ENCODE data around the gene LRFN2. TPM values are rescaled to one million over a fixed set of nuclear protein-coding genes. Genes with fewer than 3 reads are reported as not detected.

Gene LRFN2
- total RNA-seq, 1 experiment from 2014 or later, result 26.6 TPM

DNA sequence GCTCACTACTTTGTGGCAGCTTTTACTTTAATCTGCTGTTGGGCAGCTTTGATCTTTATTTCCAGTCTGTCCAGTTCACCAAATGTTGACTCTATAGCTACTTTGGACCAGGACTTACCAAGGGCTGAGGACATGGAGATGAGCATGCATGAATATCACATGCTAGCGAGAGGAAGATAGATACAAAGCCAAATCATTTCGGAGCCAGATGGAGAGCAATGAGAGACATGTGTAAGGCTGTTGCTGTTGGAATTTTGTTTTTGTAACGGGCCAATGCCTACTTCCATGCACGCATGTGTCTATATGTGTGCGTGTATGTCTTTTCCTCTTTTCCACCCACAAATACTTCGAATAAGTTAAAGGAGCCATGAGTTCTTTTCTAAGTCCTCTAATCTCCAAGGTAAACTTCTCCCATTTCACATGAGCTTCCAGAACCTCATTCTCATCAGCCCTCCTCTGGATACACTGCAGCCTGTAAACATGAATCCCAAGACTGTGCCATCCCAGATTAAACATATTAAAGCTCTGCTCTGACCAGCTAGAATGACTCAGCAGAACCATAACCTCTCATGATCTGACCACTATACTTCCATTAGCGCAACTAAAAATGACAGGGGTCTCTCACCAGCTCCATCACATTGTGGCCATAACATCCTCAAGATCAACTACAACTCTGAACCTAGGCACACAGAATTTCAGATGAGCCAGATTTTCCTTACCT is 160.7 kb downstream of the LRFN2 start:
- Histone ChIP-seq H3K27me3 (replicated peaks; ENCODE audit: insufficient read depth, low read depth, low read length, poor library complexity) (no peaks in the 10 kb centered on the region), H3K4me3 (ENCODE audit: low read depth, low read length, poor library complexity, severe bottlenecking) (no peak overlapping the region), H3K9me3 (ENCODE audit: low read depth, low read length, poor library complexity, severe bottlenecking) (no peaks in the 10 kb centered on the region), H3K36me3 (ENCODE audit: insufficient read depth, low read length, poor library complexity, severe bottlenecking) (peaks cover under 1% of the 10 kb centered on the region), H3K27ac (ENCODE audit: low read depth, low read length, poor library complexity, severe bottlenecking) (no peak overlapping the region), H3K4me1 (ENCODE audit: insufficient read depth, low read length, poor library complexity, severe bottlenecking) (peaks cover 15% of the 10 kb centered on the region)
- intact Hi-C loops (cut with micrococcal nuclease; ENCODE audit: unreplicated experiment), result no loop called here
- no peak for DNase-seq (ENCODE audit: low spot score)
- ChIA-PET CTCF (no interaction called here), POLR2A (ENCODE audit: low non-redundant PET) (no interaction called here)
- no TSS peak for BruUV-seq (replicated peaks)
- TF ChIP-seq, protein P1, sequence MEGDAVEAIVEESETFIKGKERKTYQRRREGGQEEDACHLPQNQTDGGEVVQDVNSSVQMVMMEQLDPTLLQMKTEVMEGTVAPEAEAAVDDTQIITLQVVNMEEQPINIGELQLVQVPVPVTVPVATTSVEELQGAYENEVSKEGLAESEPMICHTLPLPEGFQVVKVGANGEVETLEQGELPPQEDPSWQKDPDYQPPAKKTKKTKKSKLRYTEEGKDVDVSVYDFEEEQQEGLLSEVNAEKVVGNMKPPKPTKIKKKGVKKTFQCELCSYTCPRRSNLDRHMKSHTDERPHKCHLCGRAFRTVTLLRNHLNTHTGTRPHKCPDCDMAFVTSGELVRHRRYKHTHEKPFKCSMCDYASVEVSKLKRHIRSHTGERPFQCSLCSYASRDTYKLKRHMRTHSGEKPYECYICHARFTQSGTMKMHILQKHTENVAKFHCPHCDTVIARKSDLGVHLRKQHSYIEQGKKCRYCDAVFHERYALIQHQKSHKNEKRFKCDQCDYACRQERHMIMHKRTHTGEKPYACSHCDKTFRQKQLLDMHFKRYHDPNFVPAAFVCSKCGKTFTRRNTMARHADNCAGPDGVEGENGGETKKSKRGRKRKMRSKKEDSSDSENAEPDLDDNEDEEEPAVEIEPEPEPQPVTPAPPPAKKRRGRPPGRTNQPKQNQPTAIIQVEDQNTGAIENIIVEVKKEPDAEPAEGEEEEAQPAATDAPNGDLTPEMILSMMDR (conservative IDR thresholded peaks at IDR 0.05; ENCODE audit: low read depth, low read length), result no peak
- no peak for TF ChIP-seq EZH2 (IDR thresholded peaks at IDR 0.05; ENCODE audit: borderline replicate concordance, low read depth, low read length, poor library complexity, severe bottlenecking)

DNA sequence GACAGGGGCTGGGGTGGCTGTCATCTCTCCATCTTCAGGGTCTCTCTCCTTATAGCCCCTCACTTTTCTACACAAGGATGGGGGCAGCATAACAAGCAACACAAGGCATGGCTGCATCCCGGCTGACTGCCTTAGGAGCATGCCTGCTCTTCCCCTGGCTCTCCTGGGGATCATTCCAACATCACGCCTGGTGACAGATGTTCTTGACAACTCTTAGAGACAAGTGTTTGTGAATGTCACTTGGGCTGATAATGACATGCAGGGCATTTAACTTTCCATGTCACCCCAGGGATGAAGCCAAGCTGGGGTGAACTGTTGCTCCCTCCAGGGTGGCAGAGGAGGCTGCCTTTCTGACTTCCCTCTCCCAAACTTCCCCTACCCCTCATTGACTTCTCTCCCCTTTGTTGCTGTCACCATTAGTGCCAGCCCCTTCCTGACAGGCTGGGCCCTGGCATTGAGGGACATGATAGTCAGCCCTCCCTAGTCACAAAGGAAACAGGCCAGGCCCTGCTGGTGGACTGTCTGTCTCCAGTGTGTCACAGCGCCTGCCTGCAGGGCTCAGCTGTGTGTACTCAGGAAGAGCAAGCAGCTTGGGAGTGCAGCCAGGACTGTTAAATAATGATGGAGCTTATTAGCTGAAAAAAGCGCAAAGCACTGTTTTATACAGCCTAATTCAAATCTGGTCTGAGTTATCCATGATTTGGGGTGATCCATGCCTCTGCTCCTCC is 161.8 kb downstream of the LRFN2 start:
- no peak for TF ChIP-seq EZH2 (IDR thresholded peaks at IDR 0.05; ENCODE audit: borderline replicate concordance, low read depth, low read length, poor library complexity, severe bottlenecking)
- TF ChIP-seq, protein P1 (conservative IDR thresholded peaks at IDR 0.05; ENCODE audit: low read depth, low read length), result no peak
- DNase-seq (ENCODE audit: low spot score), result peak; percentile 78
- H3K36me3 ChIP-seq (ENCODE audit: insufficient read depth, low read length, poor library complexity, severe bottlenecking), result no peaks in the 10 kb centered on the region
- H3K27ac ChIP-seq (ENCODE audit: low read depth, low read length, poor library complexity, severe bottlenecking), result peak overlapping the region; percentile 56
- H3K4me1 ChIP-seq (ENCODE audit: insufficient read depth, low read length, poor library complexity, severe bottlenecking), result peaks cover 15% of the 10 kb centered on the region
- no peaks in the 10 kb centered on the region for H3K9me3 ChIP-seq (ENCODE audit: low read depth, low read length, poor library complexity, severe bottlenecking)
- intact Hi-C loops (cut with micrococcal nuclease; ENCODE audit: unreplicated experiment), result no loop called here
- POLR2A ChIA-PET (ENCODE audit: low non-redundant PET), result no interaction called here
- CTCF ChIA-PET, result no interaction called here
- H3K27me3 ChIP-seq (replicated peaks; ENCODE audit: insufficient read depth, low read depth, low read length, poor library complexity), result no peaks in the 10 kb centered on the region
- no peak overlapping the region for H3K4me3 ChIP-seq (ENCODE audit: low read depth, low read length, poor library complexity, severe bottlenecking)
- BruUV-seq (replicated peaks), result no TSS peak

DNA sequence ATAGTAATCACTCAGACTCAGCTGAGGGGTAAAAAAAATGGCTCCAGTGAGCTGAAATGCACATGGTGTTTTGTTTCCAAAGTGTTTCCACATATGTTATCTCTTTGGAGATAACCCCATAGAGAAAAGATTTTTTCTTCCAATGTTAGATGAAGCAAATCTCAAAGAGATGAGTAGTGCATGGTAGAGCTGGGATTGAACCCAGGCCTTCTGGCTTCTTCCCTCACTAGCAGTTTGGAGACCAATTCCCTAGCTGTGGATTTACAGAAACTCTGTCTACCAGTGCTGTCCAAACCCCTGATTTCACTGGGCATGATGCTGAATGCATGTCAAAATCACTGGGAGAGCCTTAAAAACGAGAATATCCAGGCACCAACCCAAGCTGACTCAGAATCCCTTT is 165.1 kb downstream of the LRFN2 start:
- Histone ChIP-seq H3K27me3 (replicated peaks; ENCODE audit: insufficient read depth, low read depth, low read length, poor library complexity) (no peaks in the 10 kb centered on the region), H3K4me3 (ENCODE audit: low read depth, low read length, poor library complexity, severe bottlenecking) (no peak overlapping the region), H3K27ac (ENCODE audit: low read depth, low read length, poor library complexity, severe bottlenecking) (no peak overlapping the region), H3K4me1 (ENCODE audit: insufficient read depth, low read length, poor library complexity, severe bottlenecking) (peaks cover 18% of the 10 kb centered on the region), H3K36me3 (ENCODE audit: insufficient read depth, low read length, poor library complexity, severe bottlenecking) (no peaks in the 10 kb centered on the region), H3K9me3 (ENCODE audit: low read depth, low read length, poor library complexity, severe bottlenecking) (no peaks in the 10 kb centered on the region)
- TF ChIP-seq, protein P1 (conservative IDR thresholded peaks at IDR 0.05; ENCODE audit: low read depth, low read length), result no peak
- no peak for TF ChIP-seq EZH2 (IDR thresholded peaks at IDR 0.05; ENCODE audit: borderline replicate concordance, low read depth, low read length, poor library complexity, severe bottlenecking)
- no TSS peak for BruUV-seq (replicated peaks)
- CTCF ChIA-PET, result no interaction called here
- POLR2A ChIA-PET (ENCODE audit: low non-redundant PET), result no interaction called here
- intact Hi-C loops (cut with micrococcal nuclease; ENCODE audit: unreplicated experiment), result no loop called here
- DNase-seq (ENCODE audit: low spot score), result no peak
